ENCODE results near the gene MS4A12.
"Not testable (repeated sequence)": the region's sequence is repeated elsewhere in the genome, so short reads cannot be mapped to it uniquely, and the experiment has no call there.

The MS4A12 gene

DNA sequence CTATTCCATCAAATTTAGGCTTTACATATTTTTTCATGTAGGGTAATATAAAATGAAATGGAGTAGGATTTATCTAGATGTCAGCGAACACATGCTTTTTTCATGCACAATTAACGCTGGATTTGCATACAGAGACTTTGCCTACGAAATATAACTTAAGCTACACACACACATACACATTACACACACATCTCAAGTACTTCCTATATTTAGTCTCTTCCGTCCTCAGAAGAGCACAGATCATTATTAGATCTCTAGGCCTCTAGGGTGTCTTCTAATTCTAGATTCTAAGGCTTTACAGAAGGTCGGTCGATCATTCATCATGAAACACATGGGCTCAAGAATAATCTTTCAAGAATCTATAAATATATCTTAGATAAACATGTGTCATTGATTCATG lies 18.8 kb downstream of the MS4A12 start:
- intact Hi-C loops (cut with DNase I): no loop called here
- no peak for DNase-seq

DNA sequence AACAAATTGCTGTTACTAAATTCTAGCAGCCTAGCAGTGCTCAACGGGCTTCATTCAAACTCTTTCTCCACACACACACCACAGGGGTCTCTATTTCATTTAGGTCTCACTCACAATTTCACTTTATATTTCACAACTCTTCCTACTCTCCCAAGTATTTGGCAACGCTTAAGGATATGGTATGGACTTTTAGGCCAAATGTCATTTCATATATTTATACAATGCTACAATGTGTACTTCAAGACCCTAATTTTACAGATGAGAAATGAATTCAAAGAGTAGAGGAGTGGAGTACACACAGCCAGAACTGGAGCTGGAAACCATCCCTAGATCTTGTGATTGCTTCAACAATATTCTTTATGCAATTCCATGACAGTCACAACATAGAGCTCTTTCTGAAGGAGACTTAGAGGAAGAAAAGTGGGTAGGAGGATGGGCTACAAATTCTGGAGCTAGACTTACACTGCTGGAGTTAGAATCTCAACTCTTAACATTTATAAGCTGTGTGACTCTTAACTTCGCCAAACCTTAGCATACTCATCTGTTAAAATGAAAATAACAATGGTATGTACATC lies 20.2 kb downstream of the MS4A12 start:
- intact Hi-C loops (cut with DNase I): no loop called here
- DNase-seq: no peak

GRCh38 chr11:60513496-60514460 lies 21.2 kb downstream of the MS4A12 start:
- intact Hi-C loops (cut with DNase I): no loop called here
- no peak for DNase-seq

DNA sequence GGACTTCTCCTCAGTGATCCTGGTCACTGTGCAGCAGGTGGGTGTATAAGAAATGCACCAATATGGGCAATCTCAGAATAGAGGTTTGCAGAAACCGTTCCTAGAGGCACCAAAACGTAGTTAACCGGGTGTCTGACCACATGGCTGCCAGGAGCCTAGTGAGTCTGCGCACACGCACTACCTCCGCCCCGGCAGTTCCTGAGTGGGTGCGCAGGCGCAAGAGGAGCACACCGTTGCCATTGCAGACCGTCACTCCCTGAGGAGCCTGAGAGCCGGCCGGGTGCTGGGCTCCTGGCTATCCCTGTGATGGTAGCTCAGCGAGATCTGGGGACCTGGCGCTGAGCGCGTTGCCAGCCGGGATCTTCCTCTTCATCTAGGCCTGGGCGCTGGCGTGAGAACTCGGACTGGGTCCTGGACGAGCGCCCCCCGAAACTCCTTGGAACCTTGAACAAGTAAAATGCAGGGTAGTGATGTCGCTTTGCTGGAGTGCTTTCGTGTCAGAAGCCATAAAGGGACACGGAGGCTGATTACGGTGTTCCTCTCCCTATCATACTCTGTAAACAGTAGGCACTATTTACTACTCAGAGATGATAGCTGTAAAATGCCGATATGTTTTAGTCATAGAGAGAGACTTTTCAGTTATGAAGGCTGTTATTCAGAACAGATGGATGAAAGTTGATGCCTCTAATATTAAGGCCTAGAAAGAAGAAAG lies 22.7 kb downstream of the MS4A12 start, which contains the start of gene MS4A13:
MS4A13 (plus strand) TSS at position 249 of the 712 bp plus-strand sequence. CDS start 2,692 bp downstream, outside the sequence.
- DNase-seq: peak in 2 of 10 donors; percentile 66 to 73
- intact Hi-C loops (cut with DNase I): no loop called here

DNA sequence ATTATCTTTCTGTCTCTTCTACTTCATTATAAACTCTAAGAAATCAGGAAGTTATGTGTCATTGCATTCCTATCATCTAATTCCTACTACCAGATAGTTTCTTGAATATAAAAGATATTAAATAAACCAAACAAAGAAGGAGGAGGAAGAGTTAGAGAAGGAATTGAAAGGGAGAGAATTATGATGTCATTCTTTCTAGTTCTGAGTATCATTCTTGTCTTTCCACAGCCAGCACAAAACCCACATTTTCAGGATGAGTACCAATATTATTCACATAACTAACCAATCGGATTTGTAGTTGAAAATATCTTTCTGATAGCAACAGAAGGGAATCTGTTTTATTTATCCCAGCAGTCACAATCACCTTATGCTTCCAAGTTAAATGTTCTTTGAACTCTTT lies 35.9 kb downstream of the MS4A12 start:
- intact Hi-C loops (cut with DNase I): no loop called here
- no peak for DNase-seq

GRCh38 chr11:60528934-60529333 lies 36.4 kb downstream of the MS4A12 start:
- intact Hi-C loops (cut with DNase I): no loop called here
- DNase-seq: no peak

DNA sequence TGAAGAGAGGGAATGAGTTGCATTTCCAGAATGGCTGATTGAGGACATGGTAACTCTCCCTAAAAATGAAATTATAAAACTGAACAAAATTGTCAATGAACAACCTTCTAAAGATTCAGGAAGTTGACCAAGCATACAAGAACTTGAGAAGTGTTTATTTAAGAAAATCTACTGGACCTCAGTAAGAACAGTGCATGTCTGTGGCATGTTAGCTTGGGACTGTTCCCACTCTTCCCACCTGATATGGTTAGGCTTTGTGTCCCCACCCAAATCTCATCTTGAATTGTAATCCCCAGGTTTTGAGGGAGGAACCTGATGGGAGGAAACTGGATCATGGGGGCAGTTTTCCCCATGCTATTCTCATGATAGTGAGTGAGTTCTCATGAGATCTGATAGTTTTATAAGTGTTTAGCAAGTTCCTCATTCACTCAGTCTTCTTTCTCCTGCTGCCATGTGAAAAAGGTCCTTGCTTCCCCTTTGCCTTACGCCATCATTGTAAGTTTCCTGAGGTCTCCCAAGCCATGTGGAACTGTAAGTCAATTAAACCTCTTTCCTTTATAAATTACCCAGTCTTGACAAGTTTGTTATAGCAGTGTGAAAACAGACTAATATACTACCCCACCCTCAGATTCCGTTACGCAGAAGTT lies 38.0 kb downstream of the MS4A12 start:
- DNase-seq: no peak
- intact Hi-C loops (cut with DNase I): no loop called here

DNA sequence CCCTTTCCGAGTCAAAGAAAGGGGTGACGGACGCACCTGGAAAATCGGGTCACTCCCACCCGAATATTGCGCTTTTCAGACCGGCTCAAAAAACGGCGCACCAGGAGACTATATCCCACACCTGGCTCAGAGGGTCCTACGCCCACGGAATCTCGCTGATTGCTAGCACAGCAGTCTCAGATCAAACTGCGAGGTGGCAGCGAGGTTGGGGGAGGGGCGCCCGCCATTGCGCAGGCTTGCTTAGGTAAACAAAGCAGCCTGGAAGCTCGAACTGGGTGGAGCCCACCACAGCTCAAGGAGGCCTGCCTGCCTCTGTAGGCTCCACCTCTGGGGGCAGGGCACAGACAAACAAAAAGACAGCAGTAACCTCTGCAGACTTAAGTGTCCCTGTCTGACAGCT lies 39.8 kb downstream of the MS4A12 start:
- DNase-seq; intact Hi-C loops (cut with DNase I): not testable (repeated sequence)

GRCh38 chr11:60538627-60539026 lies 46.0 kb downstream of the MS4A12 start:
- intact Hi-C loops (cut with DNase I); DNase-seq: not testable (repeated sequence)

DNA sequence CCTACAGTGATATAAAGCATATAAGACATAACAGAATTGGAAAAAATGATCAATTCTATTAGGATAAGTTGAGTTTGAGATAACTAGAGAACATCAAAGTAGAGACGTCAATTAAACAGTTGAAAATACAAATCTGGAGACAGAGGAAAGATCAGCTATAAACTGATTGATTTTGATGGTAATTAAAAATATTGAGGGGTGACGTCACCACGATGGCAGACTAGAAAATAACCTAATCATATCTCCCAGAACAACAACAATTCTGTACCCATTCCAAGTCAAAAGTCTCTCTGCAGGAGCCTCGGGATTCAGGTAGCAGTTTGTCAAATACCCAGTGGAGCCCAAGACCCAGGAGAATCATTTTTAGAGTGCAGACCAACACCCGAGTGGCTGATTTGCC lies 51.5 kb downstream of the MS4A12 start:
- no peak for DNase-seq
- intact Hi-C loops (cut with DNase I): no loop called here

Data from posterior cingulate gyrus (tissue), 11 donors.